CD4-positive, alpha-beta T cell treated with Interferon gamma for 1 hour (primary cell): Measurements from ENCODE around the gene SLC23A2.
"Not testable (repeated sequence)": the region's sequence is repeated elsewhere in the genome, so short reads cannot be mapped to it uniquely, and the experiment has no call there.

Experiments
- DNase-seq: peaks from one replicate; pipeline ENCODE4 v3.0.0-alpha.2; 2020

The SLC23A2 gene

DNA sequence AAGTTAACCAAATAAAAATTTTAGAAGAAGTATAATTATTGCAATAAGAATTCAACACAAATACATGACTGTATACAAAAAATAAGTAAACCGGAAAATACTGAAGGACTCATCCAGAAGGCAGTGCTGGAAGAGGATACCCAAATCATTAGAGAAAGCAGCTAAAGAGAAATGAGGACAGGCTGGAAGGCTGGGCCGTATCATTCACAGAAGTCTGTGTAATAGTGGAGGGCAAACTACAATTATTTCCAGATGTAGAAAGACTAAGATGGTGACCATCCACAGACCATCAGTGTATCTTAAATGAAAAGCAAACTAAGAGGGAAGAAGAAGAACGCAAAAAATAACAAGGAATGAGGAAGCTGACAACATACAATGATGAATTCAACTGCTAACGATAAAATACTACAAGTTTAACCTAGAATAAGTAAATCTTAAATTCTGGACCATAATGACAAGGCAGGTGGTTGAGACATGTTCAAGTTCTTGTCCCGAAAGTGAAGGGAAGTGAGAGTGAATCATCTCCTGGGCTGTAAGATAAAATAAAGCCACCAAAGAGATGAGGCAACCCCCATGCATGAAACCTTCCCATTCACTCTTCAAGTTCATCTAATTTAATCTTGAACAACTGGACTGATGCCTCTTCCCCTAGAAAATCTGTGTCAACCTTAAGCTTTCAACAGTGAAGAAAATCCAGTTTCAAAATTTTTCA is 71.5 kb downstream of the SLC23A2 start:
- no peak for DNase-seq

DNA sequence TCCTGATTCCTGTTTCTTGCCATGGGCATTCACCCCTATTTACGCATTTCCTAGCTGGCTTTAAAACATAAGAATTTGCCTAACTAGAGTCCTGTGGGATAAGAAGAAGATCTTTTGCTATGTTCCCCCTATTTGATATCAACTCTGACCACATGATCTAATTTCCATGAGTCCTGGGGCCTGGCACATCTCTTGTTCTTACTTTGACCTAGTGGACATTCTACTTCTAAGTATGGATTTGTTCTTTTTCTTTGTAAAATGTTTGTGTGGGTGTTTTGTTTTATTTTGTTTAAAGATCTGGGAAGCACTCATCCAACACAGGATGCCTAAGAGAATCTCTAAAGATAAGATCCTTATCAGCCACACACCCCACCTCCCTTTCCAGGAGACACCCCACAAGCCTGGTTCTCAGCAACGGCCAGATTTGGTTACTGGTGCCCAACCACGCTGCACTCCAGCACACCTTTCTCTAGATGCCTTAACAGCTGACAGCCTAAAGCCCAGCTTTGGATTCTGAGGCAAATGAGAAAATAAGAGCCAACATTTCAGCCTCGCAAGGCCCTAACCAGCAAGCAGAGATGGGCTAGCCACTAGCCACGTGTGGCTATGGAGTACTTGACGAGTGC is 74.7 kb downstream of the SLC23A2 start:
- DNase-seq, result no peak

DNA sequence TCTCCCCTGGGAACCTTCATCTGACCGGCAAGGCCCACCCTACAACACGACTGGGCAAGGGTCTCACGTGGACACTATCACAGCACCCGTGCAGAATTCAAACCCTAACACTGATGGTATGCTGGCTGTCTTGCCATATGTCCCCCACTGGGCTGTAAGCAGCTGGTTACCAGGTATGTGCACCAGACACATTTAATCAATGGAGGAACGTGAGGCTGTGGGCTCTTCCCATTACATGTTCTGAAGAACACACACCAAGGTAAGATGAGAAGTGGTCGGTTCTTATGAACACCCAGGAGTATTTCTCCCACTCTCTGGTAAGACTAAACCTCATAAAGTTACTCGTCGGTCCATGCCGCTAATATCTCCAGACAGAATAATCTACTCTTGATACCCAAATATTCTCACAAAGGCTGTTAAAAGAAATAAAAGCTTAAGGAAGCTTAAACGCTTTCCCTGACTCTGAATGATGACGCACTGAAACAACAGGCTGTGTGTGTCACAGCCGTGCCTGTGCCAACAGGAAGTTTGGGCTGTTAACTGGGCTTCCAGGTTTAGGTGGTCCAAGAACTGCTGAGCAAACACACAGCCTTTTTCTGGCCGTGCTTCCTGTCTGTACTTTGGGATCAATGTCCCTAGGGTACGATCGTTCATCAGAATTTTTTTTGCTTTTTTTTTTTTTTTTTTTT is 75.3 kb downstream of the SLC23A2 start:
- no peak for DNase-seq

DNA sequence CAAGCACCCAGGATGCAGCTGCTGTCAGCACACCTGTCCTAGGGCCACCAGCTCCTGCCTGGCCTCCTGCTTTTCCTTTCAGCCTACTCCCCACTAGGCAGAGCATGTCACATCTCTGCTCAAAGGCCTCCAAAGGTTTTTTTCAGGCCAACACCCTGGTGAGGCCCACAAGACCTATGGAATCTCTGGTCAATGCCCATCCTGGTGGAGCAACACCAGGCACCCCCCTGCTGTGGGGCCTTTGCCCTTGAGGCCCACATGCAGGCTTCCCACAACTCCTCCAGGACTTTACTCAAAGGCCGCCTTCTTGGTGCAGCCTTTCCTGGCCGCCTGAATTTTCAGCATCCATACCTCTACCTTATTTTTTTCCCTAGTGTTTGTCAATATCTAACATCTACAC is 76.9 kb downstream of the SLC23A2 start:
- no peak for DNase-seq

DNA sequence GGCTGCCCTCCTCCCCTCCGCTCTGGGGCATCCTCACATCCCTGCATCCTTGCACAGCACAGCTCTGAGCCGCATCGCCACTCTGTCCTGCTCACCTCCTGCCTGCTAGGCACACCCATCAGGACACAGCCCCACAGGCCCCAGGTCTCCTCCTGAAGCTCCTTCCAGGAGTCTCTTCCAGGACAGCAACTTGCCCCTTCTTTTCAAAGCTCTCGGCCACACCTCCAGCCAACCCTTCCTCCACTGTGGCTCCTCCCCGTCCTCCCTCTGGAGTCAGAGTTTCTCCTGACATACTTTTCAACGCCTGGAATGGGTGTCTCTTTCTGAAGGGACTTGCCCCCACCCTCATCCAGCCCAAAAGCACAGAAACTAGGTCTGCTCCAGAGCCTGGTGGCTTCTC is 77.3 kb downstream of the SLC23A2 start:
- DNase-seq, result no peak

DNA sequence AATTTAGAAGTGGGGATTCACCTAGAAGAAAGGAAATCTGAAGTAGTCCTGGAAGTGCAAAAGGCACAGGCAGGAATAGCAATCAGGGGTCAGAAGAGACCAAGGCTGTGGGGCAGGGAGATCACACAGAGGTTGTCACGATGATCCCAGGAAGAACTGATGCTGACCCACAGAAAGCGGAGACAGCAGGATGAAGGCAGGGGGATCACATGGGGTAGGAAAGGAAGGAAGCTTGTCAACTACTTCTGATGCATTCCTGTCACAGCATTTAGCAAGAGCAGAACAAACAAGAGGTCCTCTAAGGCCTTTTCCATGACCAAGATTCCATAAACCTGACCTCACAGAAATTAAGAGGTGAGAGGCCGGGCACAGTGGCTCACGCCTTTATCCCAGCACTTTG is 79.1 kb downstream of the SLC23A2 start:
- DNase-seq, result no peak

DNA sequence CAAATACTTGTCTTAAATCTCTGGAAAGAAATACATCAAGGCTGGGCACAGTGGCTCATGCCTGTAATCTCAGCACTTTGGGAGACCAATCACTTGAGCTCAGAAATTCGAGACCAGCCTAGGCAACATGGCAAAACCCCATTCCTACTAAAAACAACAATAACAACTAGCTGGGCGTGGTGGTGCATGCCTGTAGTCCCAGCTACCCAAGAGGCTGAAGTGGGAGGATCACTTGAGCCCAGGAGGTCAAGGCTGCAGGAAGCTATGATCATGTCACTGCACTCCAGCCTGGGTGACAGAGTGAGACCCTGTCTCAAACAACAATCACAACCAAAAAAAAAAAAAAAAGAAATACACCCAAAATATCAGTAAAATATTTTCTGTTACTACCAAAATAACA is 80.0 kb downstream of the SLC23A2 start:
- DNase-seq, result not testable (repeated sequence)

DNA sequence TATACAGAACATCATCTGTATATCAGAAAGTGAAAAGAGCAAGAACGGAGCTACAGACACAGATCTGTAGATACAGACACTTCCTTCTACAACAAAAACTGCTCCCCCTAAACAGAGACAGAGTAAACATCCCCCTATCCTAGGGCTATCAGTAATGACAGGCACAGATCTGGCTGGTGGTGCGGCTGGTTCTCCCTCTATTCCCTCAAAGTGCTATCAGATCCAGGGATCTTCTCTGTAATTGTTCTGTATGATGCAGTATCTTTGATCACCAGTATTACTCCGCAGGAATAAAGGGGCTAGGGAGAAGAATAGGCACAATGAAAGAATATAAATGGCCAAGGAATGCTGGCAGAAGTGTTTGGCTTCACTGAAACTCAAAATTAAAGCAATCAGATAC is 80.7 kb downstream of the SLC23A2 start:
- DNase-seq, result no peak

DNA sequence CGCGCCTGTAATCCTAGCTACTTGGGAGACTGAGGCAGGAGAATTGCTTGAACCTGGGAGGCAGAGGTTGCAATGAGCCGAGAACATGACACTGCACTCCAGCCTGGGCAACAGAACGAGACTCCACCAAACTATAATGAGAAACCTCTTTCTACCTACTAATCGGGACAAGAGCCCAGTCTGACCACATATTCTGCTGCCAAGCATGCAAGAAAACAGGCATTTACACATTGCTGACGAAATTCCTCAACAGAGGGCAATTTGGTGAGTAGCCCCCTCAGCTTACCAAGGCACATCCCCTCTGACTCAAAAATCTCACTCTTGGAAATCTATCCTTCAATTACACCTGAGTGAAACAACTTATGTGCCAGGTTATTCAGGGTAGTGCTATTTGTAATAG is 81.2 kb downstream of the SLC23A2 start:
- no peak for DNase-seq

DNA sequence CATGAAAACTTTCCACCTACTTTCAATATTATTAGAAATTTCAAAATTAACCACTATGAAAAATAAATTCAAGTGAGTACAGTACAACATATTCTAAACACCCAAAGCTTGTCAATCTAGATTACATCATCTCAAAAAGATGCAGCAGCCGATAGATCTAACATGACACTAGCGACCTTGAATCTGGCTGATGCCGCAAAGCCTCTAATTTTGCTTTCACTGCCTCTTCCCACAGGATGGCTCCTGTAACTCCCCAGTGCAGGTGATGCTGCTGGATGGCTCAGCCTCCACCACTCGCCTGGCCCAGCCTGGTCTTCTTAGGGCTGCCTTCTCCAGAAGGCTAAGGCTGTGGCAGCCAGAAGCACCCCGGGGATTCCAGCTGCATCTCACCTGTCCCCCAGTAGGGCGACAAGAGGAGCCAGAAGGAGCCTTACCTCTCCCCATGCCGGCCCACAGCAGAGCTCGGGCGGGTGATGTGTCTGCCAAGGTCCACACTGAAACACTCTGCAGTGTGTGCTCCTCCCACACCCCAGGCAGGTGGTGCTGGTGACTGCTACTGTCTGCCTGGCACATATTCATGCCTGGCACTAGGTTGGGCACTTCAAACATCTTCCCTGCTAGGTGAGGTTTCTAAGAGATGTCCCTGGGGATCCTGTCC is 82.1 kb downstream of the SLC23A2 start:
- no peak for DNase-seq

DNA sequence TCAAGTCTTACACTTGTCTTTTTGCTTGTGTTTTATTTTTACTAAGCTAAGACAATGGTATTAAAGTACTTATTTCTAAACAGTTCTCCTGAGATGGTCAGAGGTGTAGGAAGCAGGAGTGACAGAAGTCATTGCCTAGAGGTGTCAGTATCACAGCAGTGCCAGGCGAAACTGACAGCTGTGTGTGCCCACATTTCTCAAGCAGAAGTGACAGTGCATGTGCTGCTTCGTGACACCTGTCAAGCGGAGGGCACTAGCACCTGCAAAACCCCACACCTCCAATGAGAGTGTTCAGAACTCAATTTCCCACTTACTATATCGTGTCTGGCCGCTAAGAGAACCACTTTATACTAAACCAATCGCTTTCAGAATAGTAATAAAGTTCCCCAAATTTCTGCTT is 82.8 kb downstream of the SLC23A2 start:
- no peak for DNase-seq

DNA sequence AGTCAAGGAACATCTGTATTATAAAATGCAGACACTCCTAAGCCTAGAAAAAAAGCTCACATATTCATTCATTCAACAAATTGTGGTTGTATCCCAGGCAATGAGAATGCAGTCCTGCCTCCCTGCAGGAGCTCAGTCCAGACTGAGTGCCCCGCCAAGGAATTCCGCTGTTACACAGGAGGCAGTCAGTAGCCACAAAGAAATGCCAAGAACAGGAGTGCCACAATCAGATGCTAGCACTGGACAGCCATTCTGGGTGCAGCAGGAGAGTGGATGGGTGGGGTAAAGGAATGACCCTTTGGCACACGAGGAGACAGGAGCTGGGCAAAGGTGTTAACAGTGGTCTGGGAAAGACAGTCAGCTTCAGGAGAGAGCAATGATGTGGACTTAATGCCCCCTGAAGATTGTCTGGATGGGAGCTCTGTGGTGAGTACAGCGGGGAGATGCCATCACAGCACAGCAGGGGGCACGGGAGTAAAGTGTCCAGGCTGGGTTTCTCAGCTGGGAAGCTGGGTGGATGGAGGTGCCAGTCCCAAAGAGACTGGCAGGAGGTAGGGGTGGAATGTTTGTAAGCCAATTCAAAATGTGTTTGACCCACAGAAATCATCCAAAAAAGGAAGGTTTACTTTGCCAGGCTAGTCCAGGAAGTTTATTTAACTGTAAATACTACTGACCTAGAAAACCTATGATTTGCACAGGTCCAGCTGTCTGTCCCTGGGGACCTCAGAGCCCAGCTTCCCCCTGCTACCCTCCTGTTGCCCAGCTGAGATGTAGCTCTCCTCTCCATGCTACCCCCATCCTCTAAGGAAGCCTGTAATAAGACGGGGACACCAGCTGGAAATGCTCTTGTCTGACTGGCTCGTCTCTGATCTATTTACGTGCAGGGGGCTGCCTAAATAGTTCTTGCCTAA is 84.1 kb downstream of the SLC23A2 start:
- DNase-seq, result no peak

DNA sequence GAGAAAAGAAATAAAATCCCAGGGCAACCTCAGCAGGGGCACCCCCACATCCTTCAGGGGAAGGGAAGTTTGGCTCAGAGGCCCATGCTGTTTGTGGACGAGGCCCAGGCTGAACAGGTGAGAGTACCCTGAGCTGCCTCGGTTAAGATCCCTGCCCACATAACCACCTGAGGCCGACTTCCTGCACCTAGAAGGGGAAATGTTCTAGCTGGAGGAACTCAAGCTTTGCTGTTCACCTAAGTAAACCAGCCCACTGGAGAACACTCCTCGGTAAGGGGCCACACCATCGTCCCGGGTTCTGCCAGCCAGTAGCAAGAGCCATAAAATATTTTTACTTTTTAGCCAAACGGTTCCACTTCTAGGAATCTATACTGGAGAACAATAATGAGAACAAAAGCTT is 88.2 kb downstream of the SLC23A2 start:
- DNase-seq, result no peak

DNA sequence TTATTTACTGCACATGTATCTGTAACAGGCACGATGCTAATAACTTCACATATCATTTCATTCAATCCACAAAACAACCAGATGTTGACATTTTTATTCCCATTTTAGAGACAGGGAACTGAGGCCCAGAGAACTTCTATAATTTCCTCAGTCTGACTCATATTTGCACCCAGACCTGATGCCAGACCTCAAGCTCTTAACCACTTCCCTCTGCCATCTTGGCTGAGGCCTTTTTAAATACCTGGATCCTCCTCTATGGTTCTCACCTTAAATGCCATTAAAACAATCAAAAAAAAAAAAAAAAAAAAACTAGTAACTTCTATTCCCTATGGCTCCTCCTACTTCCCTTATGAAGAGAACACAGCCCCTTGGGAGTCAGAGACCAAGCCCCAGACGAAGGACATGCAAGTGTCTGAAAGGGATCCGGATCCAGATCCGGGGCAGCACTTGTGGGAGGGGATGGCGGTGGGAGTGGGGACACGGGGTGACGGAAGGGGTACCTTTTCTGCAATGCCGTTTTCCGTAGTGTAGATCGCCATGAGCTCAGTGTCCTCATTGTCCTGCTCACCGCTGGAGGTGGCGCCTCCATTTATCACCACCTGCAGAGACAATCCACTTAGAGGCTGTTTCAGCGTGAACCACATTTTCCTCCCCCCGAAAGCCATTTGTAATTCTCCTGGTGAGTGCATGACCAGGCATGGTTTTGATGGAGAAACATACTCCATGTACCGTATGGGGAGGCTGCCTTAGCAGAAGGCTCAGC is 88.7 kb downstream of the SLC23A2 start:
- no peak for DNase-seq

DNA sequence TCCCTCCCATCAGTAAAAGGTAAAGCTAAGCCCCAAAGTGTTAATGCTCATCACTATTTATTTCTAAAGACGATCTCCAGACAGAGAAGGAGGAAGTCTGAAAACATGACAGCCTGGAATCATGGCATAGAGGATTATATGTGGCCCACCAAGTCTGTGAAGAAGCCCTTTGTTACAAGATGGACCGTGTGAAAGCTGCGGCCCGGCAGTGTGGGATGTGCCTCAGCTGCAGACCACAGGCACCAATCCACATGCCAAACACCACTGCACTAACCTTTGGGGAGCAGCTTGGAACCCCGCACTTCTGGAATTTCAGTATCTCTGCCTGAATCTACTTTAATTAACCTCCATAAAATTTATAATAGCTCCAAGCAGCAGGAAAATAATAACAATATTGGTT is 90.4 kb downstream of the SLC23A2 start:
- no peak for DNase-seq

DNA sequence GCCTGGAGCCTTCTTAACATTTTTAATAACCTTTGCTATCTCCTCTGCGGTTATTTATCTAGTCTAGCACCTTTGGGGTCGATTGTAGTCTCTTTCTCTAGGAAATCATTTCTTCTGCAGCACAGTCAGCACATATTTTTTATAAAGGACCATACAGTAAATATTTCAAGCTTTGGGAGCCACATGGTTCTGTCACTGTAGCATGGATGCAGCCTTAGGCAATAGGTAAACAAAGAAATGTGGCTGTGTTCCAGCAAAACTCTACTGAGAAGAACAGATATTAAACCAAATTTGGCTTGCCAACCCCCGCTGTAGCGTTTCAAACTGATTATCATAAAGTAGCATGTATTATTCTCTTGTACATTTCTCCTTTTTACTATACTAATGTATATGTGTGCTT is 95.7 kb downstream of the SLC23A2 start:
- no peak for DNase-seq

DNA sequence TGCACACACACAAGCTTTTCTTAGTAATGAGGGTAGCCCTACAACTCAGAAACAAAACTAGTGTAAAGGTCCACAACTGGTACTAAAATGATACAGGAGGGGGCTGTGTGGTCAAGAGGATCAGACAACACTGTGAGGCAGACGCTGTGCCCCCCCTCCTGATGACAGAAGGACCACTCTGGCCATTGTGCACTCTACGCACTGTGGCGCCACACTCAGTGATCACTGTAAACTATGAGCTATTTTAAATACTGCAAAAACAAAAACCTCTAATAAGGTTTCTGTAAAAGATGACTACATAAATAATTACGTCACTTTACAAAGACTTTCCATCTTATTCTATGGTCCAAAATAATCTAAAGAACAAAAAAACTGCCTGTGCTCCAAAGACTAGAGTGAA is 96.1 kb downstream of the SLC23A2 start:
- DNase-seq, result no peak

DNA sequence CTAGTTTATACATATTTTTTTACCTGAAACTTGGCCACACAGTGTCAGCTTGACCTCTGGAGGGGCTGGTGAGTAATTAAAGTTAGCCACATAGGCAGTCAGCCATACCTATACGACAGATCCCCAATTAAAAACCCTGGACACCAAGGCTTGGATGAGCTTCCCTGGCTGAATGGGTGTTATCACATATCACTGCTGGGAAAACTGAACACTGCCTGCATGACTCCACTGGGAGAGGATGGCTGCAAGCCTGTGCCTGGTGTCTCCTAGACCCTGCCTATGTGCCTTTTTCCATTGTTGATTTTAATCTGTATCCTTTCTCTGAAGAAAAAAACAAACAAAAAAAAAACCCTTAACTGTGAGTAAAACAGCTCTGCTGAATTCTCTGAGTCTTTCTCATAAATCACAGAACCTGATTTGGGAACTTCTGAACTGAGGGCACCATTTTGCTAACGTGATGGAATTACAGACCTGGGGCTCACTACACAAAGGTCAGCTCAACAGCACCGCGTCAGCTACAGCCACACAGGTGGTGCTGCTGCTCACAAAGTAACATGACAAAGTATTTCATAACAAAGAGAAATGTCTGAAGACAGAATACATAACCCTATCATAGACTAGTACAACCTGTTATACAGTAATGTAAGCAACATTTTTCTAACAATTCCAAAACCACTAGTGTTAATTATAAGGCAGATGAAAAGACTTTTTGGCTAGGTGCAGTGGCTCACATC is 97.0 kb downstream of the SLC23A2 start:
- DNase-seq, result no peak

DNA sequence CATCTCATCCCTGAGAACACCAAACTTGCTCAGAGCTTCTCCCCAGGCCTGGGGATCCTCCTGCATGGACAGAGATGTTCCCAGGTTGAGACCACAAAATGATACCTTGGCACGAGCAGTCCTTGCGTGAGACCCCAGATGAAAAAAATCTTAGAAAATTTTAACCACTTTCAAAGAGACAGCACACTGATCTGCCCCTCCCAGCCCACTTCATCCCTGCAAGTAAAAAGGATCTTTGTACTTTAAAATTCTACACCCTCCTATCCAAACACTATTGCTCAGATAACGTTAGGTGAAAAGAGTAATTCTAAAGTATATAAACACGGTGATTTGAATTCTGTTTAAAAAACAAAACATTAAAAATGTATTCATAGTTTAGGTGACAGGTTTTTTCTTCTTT is 98.5 kb downstream of the SLC23A2 start:
- DNase-seq, result no peak

DNA sequence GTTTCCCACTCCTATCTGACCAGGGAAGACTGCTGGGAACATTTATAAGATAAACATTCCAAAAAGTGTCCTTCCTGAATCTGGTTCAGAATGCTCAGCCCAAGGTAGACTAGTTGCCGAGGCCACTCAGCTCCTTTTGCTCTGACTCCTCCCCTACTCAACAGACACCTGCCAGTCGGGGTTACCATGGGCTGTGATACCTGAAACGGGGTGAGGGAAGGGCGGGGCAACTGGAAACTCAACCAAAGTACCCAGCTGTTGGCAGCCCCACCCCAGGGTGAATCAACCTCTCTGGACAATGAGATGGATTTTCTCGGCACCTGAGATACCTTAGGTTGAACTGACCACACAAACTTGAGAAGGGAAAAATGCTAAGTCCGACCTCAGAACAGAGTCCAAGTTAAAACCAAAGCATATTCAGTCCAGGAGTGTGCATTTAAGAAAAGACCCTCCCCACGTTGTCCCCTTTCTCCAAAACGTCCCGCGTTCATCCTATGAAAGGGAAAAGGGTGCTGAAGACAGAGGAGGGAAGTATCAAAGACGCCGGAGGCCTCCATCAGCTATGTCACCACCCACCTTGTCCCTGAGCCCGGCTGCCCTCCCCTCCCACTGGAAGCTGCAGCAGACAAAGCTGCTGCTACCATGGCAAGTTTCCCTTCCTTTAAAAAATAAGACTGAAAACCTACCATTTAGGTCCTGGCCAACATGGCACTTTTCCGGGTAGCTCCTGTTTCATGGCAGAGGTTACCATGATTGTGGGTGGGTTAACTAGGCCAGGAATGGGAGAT is 100.1 kb downstream of the SLC23A2 start:
- DNase-seq, result no peak
